HUES48 (cell line): ENCODE results near the gene NOS2.
"Not testable (repeated sequence)": the region's sequence is repeated elsewhere in the genome, so short reads cannot be mapped to it uniquely, and the experiment has no call there.

Experiments
- H3K27ac ChIP-seq: one replicate; pipeline ENCODE4 v1.7.0; 2013; ENCODE audit warnings: low read depth, low read length, inconsistent platforms
- H3K27me3 ChIP-seq: 2 replicates; pipeline ENCODE4 v1.6.1; 2013; ENCODE audit warnings: mild to moderate bottlenecking, low read length; ENCODE audit not compliant: control insufficient read depth, insufficient read depth
- H3K36me3 ChIP-seq: 2 replicates; pipeline ENCODE4 v1.6.1; 2013; ENCODE audit warnings: low read length; ENCODE audit not compliant: control insufficient read depth, insufficient read depth
- H3K4me1 ChIP-seq: 2 replicates; pipeline ENCODE4 v1.6.1; 2013; ENCODE audit warnings: mild to moderate bottlenecking, low read length; ENCODE audit not compliant: control insufficient read depth, insufficient read depth
- H3K4me3 ChIP-seq: 2 replicates; pipeline ENCODE4 v1.5.1; 2013; ENCODE audit warnings: mild to moderate bottlenecking, low read depth, low read length
- H3K9ac ChIP-seq: 2 replicates; pipeline ENCODE4 v1.6.1; 2013; ENCODE audit warnings: mild to moderate bottlenecking, low read depth, low read length, moderate library complexity
- H3K9me3 ChIP-seq: 2 replicates; pipeline ENCODE4 v1.6.1; 2013; ENCODE audit warnings: low read length; ENCODE audit not compliant: control insufficient read depth, insufficient read depth

The NOS2 gene

GRCh38 chr17:27765353-27765752 is 35.0 kb downstream of the NOS2 start:
- Histone ChIP-seq H3K36me3 (no peaks in the 10 kb centered on the region), H3K27ac (no peak overlapping the region), H3K27me3 (no peaks in the 10 kb centered on the region), H3K4me3 (no peak overlapping the region), H3K9me3 (no peaks in the 10 kb centered on the region), H3K9ac (no peak overlapping the region), H3K4me1 (no peaks in the 10 kb centered on the region)

GRCh38 chr17:27764589-27764988 is 35.7 kb downstream of the NOS2 start:
- no peak overlapping the region for H3K4me3 ChIP-seq
- no peak overlapping the region for H3K27ac ChIP-seq
- H3K36me3 ChIP-seq: no peaks in the 10 kb centered on the region
- no peaks in the 10 kb centered on the region for H3K4me1 ChIP-seq
- no peaks in the 10 kb centered on the region for H3K9me3 ChIP-seq
- H3K9ac ChIP-seq: no peak overlapping the region
- H3K27me3 ChIP-seq: no peaks in the 10 kb centered on the region

GRCh38 chr17:27762527-27763305 is 37.6 kb downstream of the NOS2 start:
- Histone ChIP-seq H3K9ac (no peak overlapping the region), H3K27ac (no peak overlapping the region), H3K27me3 (no peaks in the 10 kb centered on the region), H3K4me3 (no peak overlapping the region), H3K4me1 (no peaks in the 10 kb centered on the region), H3K9me3 (no peaks in the 10 kb centered on the region), H3K36me3 (no peaks in the 10 kb centered on the region)

GRCh38 chr17:27760931-27761330 is 39.4 kb downstream of the NOS2 start:
- not testable (repeated sequence) for H3K9me3 ChIP-seq, H3K36me3 ChIP-seq

GRCh38 chr17:27760069-27760885 is 40.1 kb downstream of the NOS2 start:
- H3K27me3 ChIP-seq: no peaks in the 10 kb centered on the region
- H3K4me3 ChIP-seq: no peak overlapping the region
- H3K9me3 ChIP-seq: no peaks in the 10 kb centered on the region
- H3K27ac ChIP-seq: no peak overlapping the region
- no peak overlapping the region for H3K9ac ChIP-seq
- H3K36me3 ChIP-seq: no peaks in the 10 kb centered on the region
- H3K4me1 ChIP-seq: no peaks in the 10 kb centered on the region

More at GRCh38 chr17:27760931-27761330, 39.4 kb downstream of the NOS2 start:
- H3K9ac ChIP-seq, H3K27ac ChIP-seq, H3K27me3 ChIP-seq, H3K4me3 ChIP-seq, H3K4me1 ChIP-seq: not testable (repeated sequence)

- H3K9ac ChIP-seq: no peak overlapping the region
These were observed 40.8 kb downstream of the NOS2 start for GRCh38 chr17:27759528-27759927.

GRCh38 chr17:27756467-27757371 is 43.6 kb downstream of the NOS2 start:
- Histone ChIP-seq H3K36me3 (no peaks in the 10 kb centered on the region), H3K9me3 (no peaks in the 10 kb centered on the region), H3K4me3 (no peak overlapping the region), H3K9ac (no peak overlapping the region), H3K27me3 (no peaks in the 10 kb centered on the region), H3K27ac (no peak overlapping the region), H3K4me1 (no peaks in the 10 kb centered on the region)

More at GRCh38 chr17:27759528-27759927, 40.8 kb downstream of the NOS2 start:
- Histone ChIP-seq H3K27ac (no peak overlapping the region), H3K4me1 (no peaks in the 10 kb centered on the region), H3K4me3 (no peak overlapping the region), H3K27me3 (no peaks in the 10 kb centered on the region), H3K36me3 (no peaks in the 10 kb centered on the region), H3K9me3 (no peaks in the 10 kb centered on the region)

GRCh38 chr17:27755706-27756466 is 44.4 kb downstream of the NOS2 start:
- no peaks in the 10 kb centered on the region for H3K36me3 ChIP-seq
- no peaks in the 10 kb centered on the region for H3K4me1 ChIP-seq
- no peaks in the 10 kb centered on the region for H3K9me3 ChIP-seq
- no peaks in the 10 kb centered on the region for H3K27me3 ChIP-seq
- H3K9ac ChIP-seq: no peak overlapping the region
- H3K27ac ChIP-seq: no peak overlapping the region
- no peak overlapping the region for H3K4me3 ChIP-seq

- Histone ChIP-seq H3K4me1 (no peaks in the 10 kb centered on the region), H3K9ac (no peak overlapping the region), H3K36me3 (no peaks in the 10 kb centered on the region), H3K27me3 (no peaks in the 10 kb centered on the region), H3K9me3 (no peaks in the 10 kb centered on the region), H3K27ac (no peak overlapping the region), H3K4me3 (no peak overlapping the region)
These were observed 45.8 kb downstream of the NOS2 start for GRCh38 chr17:27754549-27754948.

- H3K36me3 ChIP-seq, H3K9ac ChIP-seq, H3K4me1 ChIP-seq, H3K9me3 ChIP-seq, H3K4me3 ChIP-seq, H3K27ac ChIP-seq, H3K27me3 ChIP-seq: not testable (repeated sequence)
These were observed 46.6 kb downstream of the NOS2 start for GRCh38 chr17:27753726-27754125.
